Measurements from ENCODE around the gene SLC17A9.
"Not testable (repeated sequence)": the region's sequence is repeated elsewhere in the genome, so short reads cannot be mapped to it uniquely, and the experiment has no call there.

SLC17A9 gene

GRCh38 chr20:62956387-62957135 lies 4.1 kb downstream of the SLC17A9 start:
- no peak for DNase-seq (ENCODE audit: low read depth, low spot score)

- DNase-seq (ENCODE audit: low read depth, low spot score): no peak
Observed at GRCh38 chr20:62957136-62958117, 4.9 kb downstream of the SLC17A9 start.

- no peak for DNase-seq (ENCODE audit: low read depth, low spot score)
Observed at GRCh38 chr20:62958388-62959100, 6.0 kb downstream of the SLC17A9 start.

- DNase-seq (ENCODE audit: low read depth, low spot score): no peak
Observed at GRCh38 chr20:62959101-62959971, 6.8 kb downstream of the SLC17A9 start.

GRCh38 chr20:62959998-62960436 lies 7.5 kb downstream of the SLC17A9 start:
- DNase-seq (ENCODE audit: low read depth, low spot score): no peak

- not testable (repeated sequence) for DNase-seq (ENCODE audit: low read depth, low spot score)
Observed at GRCh38 chr20:62960446-62961309, 8.2 kb downstream of the SLC17A9 start.

- DNase-seq (ENCODE audit: low read depth, low spot score): no peak
Observed at GRCh38 chr20:62961310-62961783, 8.8 kb downstream of the SLC17A9 start.

GRCh38 chr20:62961799-62962198 lies 9.3 kb downstream of the SLC17A9 start:
- no peak for DNase-seq (ENCODE audit: low read depth, low spot score)

GRCh38 chr20:62962221-62962879 lies 9.8 kb downstream of the SLC17A9 start:
- DNase-seq (ENCODE audit: low read depth, low spot score): no peak

GRCh38 chr20:62962891-62963613 lies 10.5 kb downstream of the SLC17A9 start:
- no peak for DNase-seq (ENCODE audit: low read depth, low spot score)

GRCh38 chr20:62963614-62964397 lies 11.3 kb downstream of the SLC17A9 start:
- DNase-seq (ENCODE audit: low read depth, low spot score): no peak

- no peak for DNase-seq (ENCODE audit: low read depth, low spot score)
Observed at GRCh38 chr20:62964700-62965099, 12.2 kb downstream of the SLC17A9 start.

GRCh38 chr20:62965363-62965771 lies 12.9 kb downstream of the SLC17A9 start:
- DNase-seq (ENCODE audit: low read depth, low spot score): no peak

GRCh38 chr20:62966212-62967148 lies 14.0 kb downstream of the SLC17A9 start:
- DNase-seq (ENCODE audit: low read depth, low spot score): no peak

GRCh38 chr20:62967149-62967501 lies 14.6 kb downstream of the SLC17A9 start:
- no peak for DNase-seq (ENCODE audit: low read depth, low spot score)

GRCh38 chr20:62967628-62968351 lies 15.3 kb downstream of the SLC17A9 start:
- no peak for DNase-seq (ENCODE audit: low read depth, low spot score)
